Smooth muscle cell (in vitro differentiated cells): ENCODE data around the gene STT3A. TPM values are rescaled to one million over a fixed set of nuclear protein-coding genes. Genes with fewer than 3 reads are reported as not detected.

Experiments
- DNase-seq: peaks from one replicate; lab custom pipeline; 2025; ENCODE audit not compliant: unreplicated experiment; lab: John Stamatoyannopoulos, UW
- H2AFZ ChIP-seq: fragments of 200-600 bp; sonication (generic); 2 replicates; pipeline ENCODE4 v1.6.0; 2016; ENCODE audit warnings: antibody characterized with exemption, low read depth, mild to moderate bottlenecking
- H3F3A ChIP-seq: fragments of 200-600 bp; sonication (generic); 2 replicates; pipeline ENCODE4 v1.6.0; 2017; ENCODE audit warnings: antibody characterized with exemption, low read depth
- H3K27ac ChIP-seq: fragments of 200-600 bp; sonication (generic); 2 replicates; pipeline ENCODE4 v1.5.1; 2016; ENCODE audit warnings: low read depth, mild to moderate bottlenecking
- H3K27me3 ChIP-seq: fragments of 200-600 bp; sonication (generic); 2 replicates; pipeline ENCODE4 v1.6.1; 2016; ENCODE audit warnings: low read depth, mild to moderate bottlenecking
- H3K36me3 ChIP-seq: fragments of 200-600 bp; sonication (generic); 2 replicates; pipeline ENCODE4 v1.5.1; 2016; ENCODE audit warnings: low read depth
- H3K4me1 ChIP-seq: fragments of 200-600 bp; sonication (generic); 2 replicates; pipeline ENCODE4 v1.5.1; 2016; ENCODE audit warnings: low read depth
- H3K4me2 ChIP-seq: fragments of 200-600 bp; sonication (generic); 2 replicates; pipeline ENCODE4 v1.6.0; 2016; ENCODE audit warnings: mild to moderate bottlenecking
- H3K4me3 ChIP-seq: fragments of 200-600 bp; sonication (generic); 2 replicates; pipeline ENCODE4 v1.5.1; 2016; ENCODE audit warnings: mild to moderate bottlenecking
- H3K79me2 ChIP-seq: fragments of 200-600 bp; sonication (generic); 2 replicates; pipeline ENCODE4 v1.6.0; 2016; ENCODE audit warnings: low read depth, mild to moderate bottlenecking
- H3K9ac ChIP-seq: fragments of 200-600 bp; sonication (generic); 2 replicates; pipeline ENCODE4 v1.6.0; 2016; ENCODE audit warnings: low read depth
- H3K9me3 ChIP-seq: fragments of 200-600 bp; sonication (generic); replicated peaks from 2 replicates; pipeline ENCODE4 v1.5.1; 2016; ENCODE audit warnings: low read depth
- H4K20me1 ChIP-seq: fragments of 200-600 bp; sonication (generic); 2 replicates; pipeline ENCODE4 v1.6.0; 2016; ENCODE audit warnings: low read depth
- WGBS: methylation state at CpG from one replicate; pipeline ENCODE4 v1.1.7; 2016; ENCODE audit warnings: low lambda C conversion rate; 5-methylcytosine and 5-hydroxymethylcytosine counted together
- polyA plus RNA-seq: library from polyadenylated mRNA; unstranded; fragments of >200 nt; fragmentation: Nextera tagmentation; extraction: Ambion mirVana; gene quantifications from 2 replicates; pipeline ENCODE4 v1.2.1, GENCODE V29; 2016
- total RNA-seq: library from RNA; depleted of rRNA; stranded (reverse); fragments of >200 nt; gene quantifications from 2 replicates; pipeline ENCODE4 v1.2.3, GENCODE V29; 2014
- TF ChIP-seq, protein P1 (sequence below): fragments of 200-600 bp; sonication (generic); IDR thresholded peaks from 2 replicates; pipeline ENCODE4 v1.5.1; 2017; ENCODE audit warnings: borderline replicate concordance, mild to moderate bottlenecking, antibody characterized with exemption; ENCODE audit not compliant: insufficient read depth, poor library complexity, severe bottlenecking

Gene STT3A
- total and polyA plus RNA-seq, 2 experiments from 2014 or later, result 216 to 241 TPM

DNA sequence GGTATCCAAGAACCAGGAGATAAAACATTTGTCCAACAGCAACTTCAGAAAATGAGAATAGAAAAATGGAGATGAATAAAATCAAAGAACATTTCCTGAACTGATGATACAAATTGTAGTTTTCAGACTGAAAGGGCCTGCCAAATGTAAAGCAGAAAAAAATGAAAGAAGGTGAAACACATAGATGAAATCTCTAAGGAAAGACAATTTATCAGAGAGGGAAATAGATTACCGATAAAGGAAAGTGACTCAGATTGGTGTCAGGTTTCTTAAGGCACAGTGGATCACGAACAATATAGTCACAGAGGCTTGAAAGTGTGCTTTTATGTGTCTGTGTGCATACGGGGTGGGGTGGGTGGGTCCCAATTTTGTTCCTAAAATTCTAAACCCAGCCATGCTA lies 4.1 kb upstream of the STT3A start:
- Histone ChIP-seq H3K4me3 (no peak overlapping the region), H4K20me1 (peaks cover under 1% of the 10 kb centered on the region), H3K27me3 (no peaks in the 10 kb centered on the region), H3K9me3 (no peaks in the 10 kb centered on the region), H3K27ac (no peak overlapping the region), H3K36me3 (no peaks in the 10 kb centered on the region), H3F3A (no peaks in the 10 kb centered on the region), H3K4me1 (peaks cover 6% of the 10 kb centered on the region), H3K79me2 (peaks cover 14% of the 10 kb centered on the region), H2AFZ (no peak overlapping the region), H3K9ac (no peak overlapping the region), H3K4me2 (no peak overlapping the region)
- DNase-seq, result no peak
- WGBS, result 52% methylated on average over 3 of the region's 3 CpGs
- TF ChIP-seq, protein P1, sequence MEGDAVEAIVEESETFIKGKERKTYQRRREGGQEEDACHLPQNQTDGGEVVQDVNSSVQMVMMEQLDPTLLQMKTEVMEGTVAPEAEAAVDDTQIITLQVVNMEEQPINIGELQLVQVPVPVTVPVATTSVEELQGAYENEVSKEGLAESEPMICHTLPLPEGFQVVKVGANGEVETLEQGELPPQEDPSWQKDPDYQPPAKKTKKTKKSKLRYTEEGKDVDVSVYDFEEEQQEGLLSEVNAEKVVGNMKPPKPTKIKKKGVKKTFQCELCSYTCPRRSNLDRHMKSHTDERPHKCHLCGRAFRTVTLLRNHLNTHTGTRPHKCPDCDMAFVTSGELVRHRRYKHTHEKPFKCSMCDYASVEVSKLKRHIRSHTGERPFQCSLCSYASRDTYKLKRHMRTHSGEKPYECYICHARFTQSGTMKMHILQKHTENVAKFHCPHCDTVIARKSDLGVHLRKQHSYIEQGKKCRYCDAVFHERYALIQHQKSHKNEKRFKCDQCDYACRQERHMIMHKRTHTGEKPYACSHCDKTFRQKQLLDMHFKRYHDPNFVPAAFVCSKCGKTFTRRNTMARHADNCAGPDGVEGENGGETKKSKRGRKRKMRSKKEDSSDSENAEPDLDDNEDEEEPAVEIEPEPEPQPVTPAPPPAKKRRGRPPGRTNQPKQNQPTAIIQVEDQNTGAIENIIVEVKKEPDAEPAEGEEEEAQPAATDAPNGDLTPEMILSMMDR, result no peak

DNA sequence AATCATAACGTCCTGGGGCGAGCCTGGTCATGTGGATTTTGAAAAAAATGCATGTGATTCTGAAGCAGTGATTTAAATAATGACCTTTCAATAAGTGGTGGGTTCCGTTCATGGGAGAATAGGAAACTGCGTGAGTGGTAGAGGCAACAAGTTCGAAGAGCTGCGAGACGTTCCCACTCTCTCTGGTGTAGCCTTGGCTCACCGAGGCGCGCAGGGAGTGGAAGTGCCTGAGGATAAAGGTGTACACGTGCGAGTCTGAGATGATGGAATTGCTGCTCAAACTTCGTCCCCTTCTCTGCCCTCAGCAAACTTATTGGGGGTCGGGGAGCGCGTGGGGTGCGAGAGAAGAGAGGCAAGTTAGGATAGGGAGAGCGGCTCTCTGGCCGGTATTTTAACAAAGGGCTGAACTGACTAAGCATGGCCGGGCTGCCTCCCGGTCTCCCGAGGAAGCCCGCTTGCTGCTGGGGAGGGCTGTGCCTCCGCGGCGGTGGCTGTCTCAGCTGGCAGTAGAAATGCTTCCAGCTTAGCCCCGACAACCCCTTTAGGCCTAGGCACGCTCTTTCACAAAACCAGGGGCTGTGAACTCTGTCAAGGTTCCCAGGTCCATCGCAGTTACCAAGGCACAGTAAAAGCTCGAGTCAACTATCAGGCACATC lies 875 bp upstream of the STT3A start:
- Histone ChIP-seq H3K79me2 (peaks cover 47% of the 10 kb centered on the region), H3K4me1 (peaks cover 13% of the 10 kb centered on the region), H3K27ac (peak overlapping the region; percentile 96), H3K36me3 (peaks cover 4% of the 10 kb centered on the region), H3K9me3 (no peaks in the 10 kb centered on the region), H4K20me1 (peaks cover 24% of the 10 kb centered on the region), H3K27me3 (no peaks in the 10 kb centered on the region), H3K9ac (peak overlapping the region; percentile 94), H3K4me3 (peak overlapping the region; percentile 68), H2AFZ (peak overlapping the region; percentile 83), H3K4me2 (peak overlapping the region; percentile 87), H3F3A (no peaks in the 10 kb centered on the region)
- TF ChIP-seq, protein P1, result no peak
- 7% methylated on average over 27 of the region's 30 CpGs for WGBS
- peak; percentile 61 for DNase-seq

DNA sequence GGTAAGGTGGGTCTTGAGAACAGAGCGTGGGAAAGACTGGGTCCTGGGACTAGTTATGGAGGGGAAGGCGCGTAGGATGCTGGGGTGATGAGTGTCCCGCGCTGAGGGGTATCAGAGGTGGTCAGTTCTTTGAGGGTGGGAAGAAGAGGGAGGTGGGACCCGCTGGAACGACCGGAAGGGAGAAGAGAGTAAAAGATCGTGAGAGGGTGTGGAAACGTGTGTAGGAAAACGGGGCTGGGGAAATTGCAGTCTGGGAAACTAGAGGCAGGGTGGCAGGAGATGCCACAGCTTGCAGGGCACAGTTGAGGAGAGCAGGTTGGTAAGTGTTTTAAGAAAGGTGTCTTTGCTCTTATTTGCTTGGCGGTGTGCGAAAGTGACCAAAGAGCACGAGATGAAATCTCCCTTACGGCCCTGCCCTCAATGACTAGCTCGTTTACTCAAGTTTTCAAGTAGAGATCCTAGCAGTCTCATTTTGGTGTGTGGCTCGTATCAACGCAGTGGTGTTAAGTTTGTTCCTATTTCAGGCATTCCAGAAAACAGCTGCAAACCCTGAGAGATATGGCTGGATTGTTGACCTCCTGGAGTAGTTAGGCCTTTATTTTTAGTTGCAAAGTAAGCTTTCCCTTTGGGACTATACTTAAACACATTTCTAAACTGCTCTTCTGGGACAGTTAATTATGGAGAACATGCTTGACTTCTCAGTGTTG lies 615 bp downstream of the STT3A start:
- H3K79me2 ChIP-seq, result peaks cover 61% of the 10 kb centered on the region
- peaks cover 19% of the 10 kb centered on the region for H3K36me3 ChIP-seq
- H4K20me1 ChIP-seq, result peaks cover 28% of the 10 kb centered on the region
- H3F3A ChIP-seq, result no peaks in the 10 kb centered on the region
- DNase-seq, result peak; percentile 22
- H3K9ac ChIP-seq, result peak overlapping the region; percentile 83
- H3K4me1 ChIP-seq, result peaks cover 13% of the 10 kb centered on the region
- H3K27me3 ChIP-seq, result no peaks in the 10 kb centered on the region
- H3K27ac ChIP-seq, result peak overlapping the region; percentile 78
- 2% methylated on average over 17 of the region's 18 CpGs for WGBS
- TF ChIP-seq, protein P1, result no peak
- peak overlapping the region; percentile 73 for H2AFZ ChIP-seq
- no peaks in the 10 kb centered on the region for H3K9me3 ChIP-seq
- peak overlapping the region; percentile 90 for H3K4me2 ChIP-seq
- peak overlapping the region; percentile 87 for H3K4me3 ChIP-seq
